Uterus (tissue), 4 donors: Measurements from ENCODE around the gene TOLLIP. TPM values are rescaled to one million over a fixed set of nuclear protein-coding genes. Genes with fewer than 3 reads are reported as not detected.
"Not testable (repeated sequence)": the region's sequence is repeated elsewhere in the genome, so short reads cannot be mapped to it uniquely, and the experiment has no call there.

Experiments used
- DNase-seq, 2 donors: peaks; one replicate each; pipeline ENCODE4 v3.0.0-alpha.2; 2019 to 2020
- H3K27ac ChIP-seq, 2 donors: fragments of 200-600 bp; sonication (generic); 1 replicate in 1 of 2; 2 replicates in 1 of 2; pipeline ENCODE4 v1.5.1; 2016 to 2018
- H3K27me3 ChIP-seq, 2 donors: fragments of 200-600 bp; sonication (generic); one replicate each; pipeline ENCODE4 v1.5.1; 2018 to 2019; ENCODE audit warnings: control low read depth in 1 of 2
- H3K36me3 ChIP-seq, 2 donors: fragments of 200-600 bp; sonication (generic); one replicate each; pipeline ENCODE4 v1.5.1; 2019; ENCODE audit warnings: control low read depth in 1 of 2
- H3K4me1 ChIP-seq, 2 donors: fragments of 200-600 bp; sonication (generic); one replicate each; pipeline ENCODE4 v1.5.1; 2018 to 2019; ENCODE audit warnings: control low read depth in 1 of 2
- H3K4me3 ChIP-seq, 2 donors: fragments of 200-600 bp; sonication (generic); 1 replicate in 1 of 2; 2 replicates in 1 of 2; pipeline ENCODE4 v1.5.1; 2018 to 2019; ENCODE audit warnings: mild to moderate bottlenecking in 1 of 2
- H3K9me3 ChIP-seq, 2 donors: fragments of 200-600 bp; sonication (generic); one replicate each; pipeline ENCODE4 v1.5.1; 2019; ENCODE audit warnings: control low read depth in 1 of 2
- CTCF ChIP-seq, 4 experiments: fragments of 200-600 bp in 2 of 4; fragments of 450-650 bp in 2 of 4; sonication (generic) in 2 of 4; IDR thresholded peaks; one replicate each; pipeline ENCODE4 v1.5.1; 2016 to 2019; ENCODE audit warnings: antibody characterized with exemption in 4 of 4, mild to moderate bottlenecking in 2 of 4, moderate library complexity in 1 of 4
- POLR2A ChIP-seq, 2 donors: fragments of 450-650 bp; IDR thresholded peaks; one replicate each; pipeline ENCODE4 v1.6.1; 2016; ENCODE audit warnings: antibody characterized with exemption in 2 of 2, mild to moderate bottlenecking in 1 of 2, moderate library complexity in 1 of 2
- intact Hi-C: fragments of 100-400 bp; cut with DNase I; formaldehyde crosslinking; loops from one replicate; pipeline ENCODE4 v1.15.1; 2023; ENCODE audit warnings: low total_unique reads
- total RNA-seq, 4 donors: library from RNA; depleted of rRNA in 3 of 4; stranded (reverse); fragments of >200 nt in 3 of 4; gene quantifications; one replicate each; pipeline versions ENCODE4 v1.1.0 to v1.2.4, GENCODE V29; 2014 to 2023
- donor health status: DM: yes; HTN: yes; CAD: no.

TOLLIP gene
- total RNA-seq, 4 donors from 2014 or later = 5.9 to 86.8 (median 36.2) TPM

- DNase-seq = no peak
- TF ChIP-seq CTCF (IDR thresholded peaks at IDR 0.05) = no peak
- no peak for TF ChIP-seq POLR2A (IDR thresholded peaks at IDR 0.05)
- Histone ChIP-seq H3K27me3 (no peaks in the 10 kb centered on the region), H3K36me3 (no peaks in the 10 kb centered on the region), H3K4me1 (no peaks in the 10 kb centered on the region), H3K4me3 (no peak overlapping the region), H3K9me3 (no peaks in the 10 kb centered on the region), H3K27ac (no peak overlapping the region)
- intact Hi-C loops = no loop called here
Observed at GRCh38 chr11:1350086-1350725, 40.8 kb upstream of the TOLLIP start.

GRCh38 chr11:1349327-1350041 is 40.1 kb upstream of the TOLLIP start:
- intact Hi-C loops = loop anchor here (10.0 kb wide), 1 partner anchor 55 kb away; no protein-coding TSS in a partner anchor
- Histone ChIP-seq H3K9me3 (no peaks in the 10 kb centered on the region), H3K27me3 (no peaks in the 10 kb centered on the region), H3K27ac (no peak overlapping the region), H3K4me1 (no peaks in the 10 kb centered on the region), H3K36me3 (no peaks in the 10 kb centered on the region), H3K4me3 (no peak overlapping the region)
- DNase-seq = no peak
- no peak for TF ChIP-seq CTCF (IDR thresholded peaks at IDR 0.05)
- no peak for TF ChIP-seq POLR2A (IDR thresholded peaks at IDR 0.05)

- Histone ChIP-seq H3K36me3 (no peaks in the 10 kb centered on the region), H3K4me3 (no peak overlapping the region), H3K27ac (no peak overlapping the region), H3K4me1 (no peaks in the 10 kb centered on the region), H3K27me3 (no peaks in the 10 kb centered on the region), H3K9me3 (no peaks in the 10 kb centered on the region)
- no peak for DNase-seq
- TF ChIP-seq CTCF (IDR thresholded peaks at IDR 0.05) = no peak
- no peak for TF ChIP-seq POLR2A (IDR thresholded peaks at IDR 0.05)
- intact Hi-C loops = loop anchor here (10.0 kb wide), 1 partner anchor 56 kb away; no protein-coding TSS in a partner anchor
Observed at GRCh38 chr11:1348796-1349326, 39.4 kb upstream of the TOLLIP start.

- H3K4me1 ChIP-seq = no peaks in the 10 kb centered on the region
- intact Hi-C loops = loop anchor here (10.0 kb wide), 1 partner anchor 57 kb away; no protein-coding TSS in a partner anchor
- no peak for DNase-seq
- TF ChIP-seq CTCF (IDR thresholded peaks at IDR 0.05) (no peak), POLR2A (IDR thresholded peaks at IDR 0.05) (no peak)
- no peak overlapping the region for H3K4me3 ChIP-seq
- no peaks in the 10 kb centered on the region for H3K36me3 ChIP-seq
- no peaks in the 10 kb centered on the region for H3K27me3 ChIP-seq
- H3K9me3 ChIP-seq = no peaks in the 10 kb centered on the region
- no peak overlapping the region for H3K27ac ChIP-seq
Observed at GRCh38 chr11:1348146-1348795, 38.8 kb upstream of the TOLLIP start.

- H3K27ac ChIP-seq, H3K9me3 ChIP-seq, DNase-seq, H3K36me3 ChIP-seq, H3K27me3 ChIP-seq, H3K4me1 ChIP-seq, H3K4me3 ChIP-seq: not testable (repeated sequence)
- intact Hi-C loops = loop anchor here (10.0 kb wide), 1 partner anchor 57 kb away; no protein-coding TSS in a partner anchor
Observed at GRCh38 chr11:1347411-1347999, 38.1 kb upstream of the TOLLIP start.
